ENCODE results near the gene JAG2.

Gene JAG2

GRCh38 chr14:105102361-105102870, 66.2 kb downstream of the JAG2 start:
- Histone ChIP-seq H3K4me1 (ENCODE audit: control insufficient read depth, insufficient read depth, low read length) (no peaks in the 10 kb centered on the region), H3K9ac (ENCODE audit: low read depth, low read length) (no peak overlapping the region), H3K27me3 (ENCODE audit: control insufficient read depth, insufficient read depth, low read length) (no peaks in the 10 kb centered on the region), H3K4me3 (ENCODE audit: low read depth, low read length) (no peak overlapping the region), H3K36me3 (ENCODE audit: control insufficient read depth, insufficient read depth, low read length) (no peaks in the 10 kb centered on the region), H3K9me3 (ENCODE audit: control insufficient read depth, insufficient read depth, low read length) (0 out of 2 replicates have a peak, but pooled peaks cover 6% of the 10 kb centered on the region), H3K27ac (ENCODE audit: low read depth, low read length) (no peak overlapping the region)

GRCh38 chr14:105100910-105101309, 67.7 kb downstream of the JAG2 start:
- Histone ChIP-seq H3K27ac (ENCODE audit: low read depth, low read length) (no peak overlapping the region), H3K9ac (ENCODE audit: low read depth, low read length) (no peak overlapping the region), H3K36me3 (ENCODE audit: control insufficient read depth, insufficient read depth, low read length) (no peaks in the 10 kb centered on the region), H3K4me1 (ENCODE audit: control insufficient read depth, insufficient read depth, low read length) (no peaks in the 10 kb centered on the region), H3K9me3 (ENCODE audit: control insufficient read depth, insufficient read depth, low read length) (0 out of 2 replicates have a peak, but pooled peaks cover 6% of the 10 kb centered on the region), H3K4me3 (ENCODE audit: low read depth, low read length) (no peak overlapping the region), H3K27me3 (ENCODE audit: control insufficient read depth, insufficient read depth, low read length) (no peaks in the 10 kb centered on the region)

- Histone ChIP-seq H3K4me3 (ENCODE audit: low read depth, low read length) (no peak overlapping the region), H3K27me3 (ENCODE audit: control insufficient read depth, insufficient read depth, low read length) (peaks cover 7% of the 10 kb centered on the region; the same call in 1 of the 2 replicates), H3K4me1 (ENCODE audit: control insufficient read depth, insufficient read depth, low read length) (no peaks in the 10 kb centered on the region), H3K36me3 (ENCODE audit: control insufficient read depth, insufficient read depth, low read length) (no peaks in the 10 kb centered on the region), H3K9me3 (ENCODE audit: control insufficient read depth, insufficient read depth, low read length) (0 out of 2 replicates have a peak, but pooled peaks cover 6% of the 10 kb centered on the region), H3K9ac (ENCODE audit: low read depth, low read length) (no peak overlapping the region), H3K27ac (ENCODE audit: low read depth, low read length) (no peak overlapping the region)
These were observed 68.8 kb downstream of the JAG2 start for GRCh38 chr14:105099778-105100177.

GRCh38 chr14:105098316-105098715, 70.3 kb downstream of the JAG2 start:
- no peak overlapping the region for H3K27ac ChIP-seq (ENCODE audit: low read depth, low read length)
- H3K36me3 ChIP-seq (ENCODE audit: control insufficient read depth, insufficient read depth, low read length) = no peaks in the 10 kb centered on the region

GRCh38 chr14:105097794-105098127, 70.8 kb downstream of the JAG2 start:
- Histone ChIP-seq H3K27ac (ENCODE audit: low read depth, low read length) (no peak overlapping the region), H3K4me3 (ENCODE audit: low read depth, low read length) (no peak overlapping the region), H3K9ac (ENCODE audit: low read depth, low read length) (no peak overlapping the region), H3K4me1 (ENCODE audit: control insufficient read depth, insufficient read depth, low read length) (peaks cover 4% of the 10 kb centered on the region; the same call in 1 of the 2 replicates), H3K9me3 (ENCODE audit: control insufficient read depth, insufficient read depth, low read length) (0 out of 2 replicates have a peak, but pooled peaks cover 6% of the 10 kb centered on the region), H3K36me3 (ENCODE audit: control insufficient read depth, insufficient read depth, low read length) (no peaks in the 10 kb centered on the region), H3K27me3 (ENCODE audit: control insufficient read depth, insufficient read depth, low read length) (peaks cover 24% of the 10 kb centered on the region)

More at GRCh38 chr14:105098316-105098715, 70.3 kb downstream of the JAG2 start:
- Histone ChIP-seq H3K9me3 (ENCODE audit: control insufficient read depth, insufficient read depth, low read length) (0 out of 2 replicates have a peak, but pooled peaks cover 6% of the 10 kb centered on the region), H3K27me3 (ENCODE audit: control insufficient read depth, insufficient read depth, low read length) (peaks cover 20% of the 10 kb centered on the region), H3K9ac (ENCODE audit: low read depth, low read length) (no peak overlapping the region), H3K4me1 (ENCODE audit: control insufficient read depth, insufficient read depth, low read length) (peaks cover 4% of the 10 kb centered on the region; the same call in 1 of the 2 replicates), H3K4me3 (ENCODE audit: low read depth, low read length) (no peak overlapping the region)

GRCh38 chr14:105096206-105096875, 72.2 kb downstream of the JAG2 start:
- Histone ChIP-seq H3K9ac (ENCODE audit: low read depth, low read length) (no peak overlapping the region), H3K9me3 (ENCODE audit: control insufficient read depth, insufficient read depth, low read length) (0 out of 2 replicates have a peak, but pooled peaks cover 6% of the 10 kb centered on the region), H3K4me1 (ENCODE audit: control insufficient read depth, insufficient read depth, low read length) (peaks cover 4% of the 10 kb centered on the region; the same call in 1 of the 2 replicates), H3K4me3 (ENCODE audit: low read depth, low read length) (no peak overlapping the region), H3K27ac (ENCODE audit: low read depth, low read length) (no peak overlapping the region), H3K36me3 (ENCODE audit: control insufficient read depth, insufficient read depth, low read length) (no peaks in the 10 kb centered on the region), H3K27me3 (ENCODE audit: control insufficient read depth, insufficient read depth, low read length) (peaks cover 34% of the 10 kb centered on the region)

- no peak overlapping the region for H3K9ac ChIP-seq (ENCODE audit: low read depth, low read length)
- peaks cover 34% of the 10 kb centered on the region for H3K27me3 ChIP-seq (ENCODE audit: control insufficient read depth, insufficient read depth, low read length)
- peaks cover 4% of the 10 kb centered on the region; the same call in 1 of the 2 replicates for H3K4me1 ChIP-seq (ENCODE audit: control insufficient read depth, insufficient read depth, low read length)
- H3K36me3 ChIP-seq (ENCODE audit: control insufficient read depth, insufficient read depth, low read length) = no peaks in the 10 kb centered on the region
- 0 out of 2 replicates have a peak, but pooled peaks cover 6% of the 10 kb centered on the region for H3K9me3 ChIP-seq (ENCODE audit: control insufficient read depth, insufficient read depth, low read length)
- H3K27ac ChIP-seq (ENCODE audit: low read depth, low read length) = no peak overlapping the region
- H3K4me3 ChIP-seq (ENCODE audit: low read depth, low read length) = no peak overlapping the region
These were observed 73.3 kb downstream of the JAG2 start for GRCh38 chr14:105095236-105095805.

GRCh38 chr14:105094193-105094907, 74.2 kb downstream of the JAG2 start:
- peaks cover 36% of the 10 kb centered on the region for H3K27me3 ChIP-seq (ENCODE audit: control insufficient read depth, insufficient read depth, low read length)
- no peaks in the 10 kb centered on the region for H3K36me3 ChIP-seq (ENCODE audit: control insufficient read depth, insufficient read depth, low read length)
- no peak overlapping the region for H3K9ac ChIP-seq (ENCODE audit: low read depth, low read length)
- no peaks in the 10 kb centered on the region for H3K9me3 ChIP-seq (ENCODE audit: control insufficient read depth, insufficient read depth, low read length)
- peak overlapping the region; percentile 62; the same call in 1 of the 2 replicates for H3K4me3 ChIP-seq (ENCODE audit: low read depth, low read length)
- peaks cover 4% of the 10 kb centered on the region; the same call in 1 of the 2 replicates for H3K4me1 ChIP-seq (ENCODE audit: control insufficient read depth, insufficient read depth, low read length)
- no peak overlapping the region for H3K27ac ChIP-seq (ENCODE audit: low read depth, low read length)

- Histone ChIP-seq H3K9ac (ENCODE audit: low read depth, low read length) (no peak overlapping the region), H3K36me3 (ENCODE audit: control insufficient read depth, insufficient read depth, low read length) (no peaks in the 10 kb centered on the region), H3K27me3 (ENCODE audit: control insufficient read depth, insufficient read depth, low read length) (peaks cover 43% of the 10 kb centered on the region), H3K9me3 (ENCODE audit: control insufficient read depth, insufficient read depth, low read length) (no peaks in the 10 kb centered on the region), H3K4me1 (ENCODE audit: control insufficient read depth, insufficient read depth, low read length) (peaks cover 4% of the 10 kb centered on the region; the same call in 1 of the 2 replicates), H3K27ac (ENCODE audit: low read depth, low read length) (no peak overlapping the region), H3K4me3 (ENCODE audit: low read depth, low read length) (peak overlapping the region; percentile 62)
These were observed 75.0 kb downstream of the JAG2 start for GRCh38 chr14:105093431-105094192.

GRCh38 chr14:105093038-105093430, 75.5 kb downstream of the JAG2 start:
- Histone ChIP-seq H3K4me3 (ENCODE audit: low read depth, low read length) (peak overlapping the region; percentile 62), H3K9me3 (ENCODE audit: control insufficient read depth, insufficient read depth, low read length) (no peaks in the 10 kb centered on the region), H3K27ac (ENCODE audit: low read depth, low read length) (no peak overlapping the region), H3K36me3 (ENCODE audit: control insufficient read depth, insufficient read depth, low read length) (no peaks in the 10 kb centered on the region), H3K4me1 (ENCODE audit: control insufficient read depth, insufficient read depth, low read length) (peaks cover 7% of the 10 kb centered on the region), H3K27me3 (ENCODE audit: control insufficient read depth, insufficient read depth, low read length) (peaks cover 49% of the 10 kb centered on the region), H3K9ac (ENCODE audit: low read depth, low read length) (no peak overlapping the region)
